ENCODE results near the gene ESYT2.
"Not testable (repeated sequence)": the region's sequence is repeated elsewhere in the genome, so short reads cannot be mapped to it uniquely, and the experiment has no call there.

The ESYT2 gene

GRCh38 chr7:158856883-158857668 lies 27.8 kb upstream of the ESYT2 start:
- no peak for DNase-seq

GRCh38 chr7:158854681-158855081 lies 25.4 kb upstream of the ESYT2 start:
- DNase-seq = no peak

GRCh38 chr7:158850545-158851102 lies 21.3 kb upstream of the ESYT2 start:
- DNase-seq = no peak

GRCh38 chr7:158849768-158850544 lies 20.6 kb upstream of the ESYT2 start:
- DNase-seq = no peak

- DNase-seq = no peak
These were observed 20.1 kb upstream of the ESYT2 start for GRCh38 chr7:158849442-158849767.

- no peak for DNase-seq
These were observed 18.1 kb upstream of the ESYT2 start for GRCh38 chr7:158847451-158847866.

- DNase-seq = no peak
These were observed 17.0 kb upstream of the ESYT2 start for GRCh38 chr7:158846304-158846703.

GRCh38 chr7:158843771-158844170 lies 14.5 kb upstream of the ESYT2 start:
- DNase-seq = no peak

- DNase-seq = no peak
These were observed 13.2 kb upstream of the ESYT2 start for GRCh38 chr7:158842486-158842885.

- DNase-seq = no peak
These were observed 11.3 kb upstream of the ESYT2 start for GRCh38 chr7:158840604-158841003.

- not testable (repeated sequence) for DNase-seq
These were observed 9.9 kb upstream of the ESYT2 start for GRCh38 chr7:158839177-158839576.

GRCh38 chr7:158837790-158838637 lies 8.7 kb upstream of the ESYT2 start:
- no peak for DNase-seq

- no peak for DNase-seq
These were observed 7.4 kb upstream of the ESYT2 start for GRCh38 chr7:158836692-158837091.

- DNase-seq = no peak
These were observed 5.8 kb upstream of the ESYT2 start for GRCh38 chr7:158834878-158835784.

GRCh38 chr7:158832994-158833393 lies 3.7 kb upstream of the ESYT2 start:
- no peak for DNase-seq

- DNase-seq = no peak
These were observed 2.4 kb upstream of the ESYT2 start for GRCh38 chr7:158831738-158832091.

GRCh38 chr7:158830211-158830723 lies 958 bp upstream of the ESYT2 start:
- no peak for DNase-seq

- DNase-seq = peak in 17 of 56 donors; percentile 32 to 76 (median 54)
These were observed 328 bp downstream of the ESYT2 start for GRCh38 chr7:158829021-158829341.

GRCh38 chr7:158828133-158829020 lies 932 bp downstream of the ESYT2 start:
- peak in 19 of 56 donors; percentile 9 to 57 (median 36) for DNase-seq
